H9 (cell line): ENCODE results near the gene ARMC12. TPM values are rescaled to one million over a fixed set of nuclear protein-coding genes. Genes with fewer than 3 reads are reported as not detected.

Experiments used
- DNase-seq: peaks from one replicate; pipeline ENCODE4 v3.0.0-alpha.2; 2017
- H2AFZ ChIP-seq: one replicate; pipeline ENCODE4 v1.6.1; 2013; ENCODE audit warnings: mild to moderate bottlenecking, low read length, control low read depth, moderate library complexity
- H2AK5ac ChIP-seq: 2 replicates; pipeline ENCODE4 v1.6.1; 2013; ENCODE audit warnings: low read length, control low read depth, mixed read lengths; ENCODE audit not compliant: insufficient read length
- H2BK120ac ChIP-seq: one replicate; pipeline ENCODE4 v1.6.1; 2013; ENCODE audit warnings: low read depth, mild to moderate bottlenecking, low read length, control low read depth, inconsistent platforms; ENCODE audit not compliant: poor library complexity, severe bottlenecking
- H2BK12ac ChIP-seq: 2 replicates; pipeline ENCODE4 v1.6.1; 2013; ENCODE audit warnings: low read length, control low read depth, mixed read lengths, low read depth; ENCODE audit not compliant: insufficient read length
- H2BK15ac ChIP-seq: 2 replicates; pipeline ENCODE4 v1.6.1; 2013; ENCODE audit warnings: low read depth, low read length, control low read depth
- H2BK20ac ChIP-seq: one replicate; pipeline ENCODE4 v1.6.1; 2013; ENCODE audit warnings: low read depth, mild to moderate bottlenecking, low read length, control low read depth, inconsistent platforms; ENCODE audit not compliant: poor library complexity, severe bottlenecking
- H2BK5ac ChIP-seq: 2 replicates; pipeline ENCODE4 v1.6.1; 2013; ENCODE audit warnings: low read length, control low read depth, mixed read lengths; ENCODE audit not compliant: insufficient read length
- H3K14ac ChIP-seq: 2 replicates; pipeline ENCODE4 v1.6.1; 2013; ENCODE audit warnings: low read length, control low read depth; ENCODE audit not compliant: insufficient read depth
- H3K18ac ChIP-seq: 2 replicates; pipeline ENCODE4 v1.6.1; 2013; ENCODE audit warnings: low read depth, mild to moderate bottlenecking, mixed read lengths, low read length, control low read depth; ENCODE audit not compliant: insufficient read length
- H3K23ac ChIP-seq: 2 replicates; pipeline ENCODE4 v1.6.1; 2013; ENCODE audit warnings: low read length, control low read depth, mixed read lengths, low read depth; ENCODE audit not compliant: insufficient read length
- H3K23me2 ChIP-seq: 2 replicates; pipeline ENCODE4 v1.6.1; 2013; ENCODE audit warnings: low read depth, mild to moderate bottlenecking, mixed read lengths, low read length, control low read depth; ENCODE audit not compliant: insufficient read length, poor library complexity, severe bottlenecking
- H3K27ac ChIP-seq: 2 replicates; pipeline ENCODE4 v1.5.1; 2013; ENCODE audit warnings: low read length, control low read depth, mixed read lengths, low read depth; ENCODE audit not compliant: insufficient read length
- H3K27me3 ChIP-seq: 2 replicates; pipeline ENCODE4 v1.6.1; 2013; ENCODE audit warnings: low read length, control low read depth, inconsistent platforms; ENCODE audit not compliant: insufficient read depth
- H3K4ac ChIP-seq: 2 replicates; pipeline ENCODE4 v1.6.1; 2013; ENCODE audit warnings: low read depth, mild to moderate bottlenecking, control low read depth, inconsistent platforms, low read length, moderate library complexity
- H3K4me1 ChIP-seq: 2 replicates; pipeline ENCODE4 v1.6.1; 2013; ENCODE audit warnings: low read length, control low read depth, inconsistent platforms; ENCODE audit not compliant: insufficient read depth
- H3K4me2 ChIP-seq: 2 replicates; pipeline ENCODE4 v1.6.1; 2013; ENCODE audit warnings: low read length, control low read depth, mixed read lengths; ENCODE audit not compliant: insufficient read length, insufficient read depth
- H3K56ac ChIP-seq: 2 replicates; pipeline ENCODE4 v1.6.1; 2013; ENCODE audit warnings: low read depth, mild to moderate bottlenecking, mixed read lengths, low read length, control low read depth; ENCODE audit not compliant: insufficient read length
- H3K79me1 ChIP-seq: 2 replicates; pipeline ENCODE4 v1.6.1; 2013; ENCODE audit warnings: low read depth, mild to moderate bottlenecking, moderate library complexity, low read length, control low read depth, inconsistent platforms; ENCODE audit not compliant: insufficient read depth, poor library complexity, severe bottlenecking
- H3K79me2 ChIP-seq: 2 replicates; pipeline ENCODE4 v1.6.1; 2013; ENCODE audit warnings: low read length, control low read depth, inconsistent platforms; ENCODE audit not compliant: insufficient read depth
- H3K9ac ChIP-seq: 2 replicates; pipeline ENCODE4 v1.6.1; 2013; ENCODE audit warnings: low read length, control low read depth, mixed read lengths; ENCODE audit not compliant: insufficient read length; ENCODE audit errors: extremely low read depth
- H3K9me3 ChIP-seq: one replicate; pipeline ENCODE4 v1.6.1; 2013; ENCODE audit warnings: low read depth, low read length, inconsistent platforms; ENCODE audit not compliant: control insufficient read depth
- H3T11ph ChIP-seq: one replicate; pipeline ENCODE4 v1.6.1; 2013; ENCODE audit warnings: mild to moderate bottlenecking, low read length, control low read depth, inconsistent platforms
- H4K20me1 ChIP-seq: one replicate; pipeline ENCODE4 v1.6.1; 2013; ENCODE audit not compliant: control insufficient read depth, insufficient read length, insufficient read depth
- H4K5ac ChIP-seq: 2 replicates; pipeline ENCODE4 v1.6.1; 2013; ENCODE audit warnings: low read depth, mild to moderate bottlenecking, mixed read lengths, low read length, control low read depth; ENCODE audit not compliant: insufficient read length
- H4K8ac ChIP-seq: replicated peaks from 2 replicates; pipeline ENCODE4 v1.6.1; 2013; ENCODE audit warnings: low read length, control low read depth, mixed read lengths, low read depth; ENCODE audit not compliant: insufficient read length
- H4K91ac ChIP-seq: 2 replicates; pipeline ENCODE4 v1.6.1; 2013; ENCODE audit warnings: low read depth, mild to moderate bottlenecking, moderate library complexity, mixed read lengths, low read length, control low read depth; ENCODE audit not compliant: insufficient read length
- H3K27ac Mint-ChIP-seq, 3 experiments: 2 replicates in 2 of 3; 3 replicates in 1 of 3; pipeline ENCODE4 v1.8.0; 2020 to 2021; ENCODE audit warnings: mixed read lengths in 3 of 3, mild to moderate bottlenecking in 1 of 3, moderate library complexity in 1 of 3
- H3K27me3 Mint-ChIP-seq: 2 replicates; pipeline ENCODE4 v1.8.0; 2021; ENCODE audit warnings: low read depth, mild to moderate bottlenecking, moderate library complexity, mixed read lengths
- H3K36me3 Mint-ChIP-seq, 3 experiments: 2 replicates in 2 of 3; 3 replicates in 1 of 3; pipeline ENCODE4 v1.8.0; 2020 to 2021; ENCODE audit warnings: low read depth in 3 of 3, mixed read lengths in 3 of 3; ENCODE audit not compliant: insufficient read depth in 1 of 3
- H3K4me1 Mint-ChIP-seq, 2 experiments: 2 replicates each; pipeline ENCODE4 v1.8.0; 2020; ENCODE audit warnings: mixed read lengths in 2 of 2
- H3K4me3 Mint-ChIP-seq, 2 experiments: 2 replicates in 1 of 2; 3 replicates in 1 of 2; pipeline ENCODE4 v1.8.0; 2020 to 2021; ENCODE audit warnings: mild to moderate bottlenecking in 2 of 2, mixed read lengths in 2 of 2, moderate library complexity in 1 of 2
- H3K9me3 Mint-ChIP-seq, 2 experiments: 2 replicates in 1 of 2; 3 replicates in 1 of 2; pipeline ENCODE4 v1.8.0; 2020; ENCODE audit warnings: mild to moderate bottlenecking in 2 of 2, mixed read lengths in 2 of 2, moderate library complexity in 1 of 2
- WGBS: extraction: QIAGEN DNeasy Blood & Tissue Kit; methylation state at CpG from one replicate; pipeline ENCODE4 v1.1.7; 2013; ENCODE audit warnings: missing lambda C conversion rate, low lambda C conversion rate, mixed read lengths; ENCODE audit not compliant: insufficient read length; ENCODE audit errors: extremely low coverage; 5-methylcytosine and 5-hydroxymethylcytosine counted together
- total RNA-seq: library from RNA; stranded (reverse); gene quantifications from 2 replicates; pipeline ENCODE4 v1.2.1, GENCODE V29; 2021
- TF ChIP-seq, protein P1 (sequence below): fragments of 200-600 bp; sonication (generic); conservative IDR thresholded peaks from 3 replicates; pipeline ENCODE4 v1.8.0; 2021; ENCODE audit warnings: antibody characterized with exemption, mild to moderate bottlenecking

Gene ARMC12
- total RNA-seq, 1 experiment from 2014 or later = 1.7 TPM

DNA sequence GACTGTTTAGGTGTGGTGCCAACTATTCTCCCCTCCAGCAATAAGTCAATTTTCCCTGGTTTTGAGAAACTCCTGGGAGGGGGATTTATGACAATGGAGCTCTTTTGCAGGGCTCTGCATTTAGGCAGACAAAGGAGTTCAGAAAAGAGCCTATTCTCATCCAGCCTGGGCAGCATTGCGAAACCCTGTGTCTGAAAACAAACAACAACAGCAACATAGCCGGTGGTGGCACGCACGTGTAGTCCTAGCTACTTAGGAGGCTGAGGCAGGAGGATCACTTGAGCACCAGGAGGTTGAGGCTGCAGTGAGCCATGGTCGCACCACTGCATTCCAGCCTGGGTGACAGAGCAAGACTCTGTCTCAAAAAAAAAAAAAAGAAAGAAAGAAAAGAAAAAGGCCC lies 53.9 kb downstream of the ARMC12 start:
- peaks cover 7 to 8% of the 10 kb centered on the region in 2 experiments for H3K4me1 Mint-ChIP-seq
- H3K27me3 Mint-ChIP-seq = peaks cover 8% of the 10 kb centered on the region
- Histone ChIP-seq H3K56ac (no peak overlapping the region), H2AFZ (no peak overlapping the region), H3K4me1 (no peaks in the 10 kb centered on the region), H3K23me2 (no peaks in the 10 kb centered on the region), H3K9me3 (no peaks in the 10 kb centered on the region), H2BK12ac (no peak overlapping the region), H3K79me2 (no peaks in the 10 kb centered on the region), H2BK5ac (no peak overlapping the region), H3K9ac (no peak overlapping the region), H2BK20ac (no peak overlapping the region), H4K20me1 (no peaks in the 10 kb centered on the region), H3K27ac (no peak overlapping the region), H4K5ac (no peak overlapping the region), H2AK5ac (no peak overlapping the region), H3T11ph (no peak overlapping the region), H3K23ac (no peak overlapping the region), H2BK120ac (no peak overlapping the region), H3K79me1 (no peaks in the 10 kb centered on the region), H4K8ac (no peak overlapping the region), H3K4ac (no peak overlapping the region), H3K4me2 (no peak overlapping the region), H2BK15ac (no peak overlapping the region), H3K14ac (no peak overlapping the region), H3K18ac (no peak overlapping the region), H4K91ac (no peak overlapping the region), H3K27me3 (no peaks in the 10 kb centered on the region)
- H3K27ac Mint-ChIP-seq = no peak overlapping the region
- no peak for DNase-seq
- no peaks in the 10 kb centered on the region for H3K36me3 Mint-ChIP-seq
- H3K9me3 Mint-ChIP-seq = no peaks in the 10 kb centered on the region
- no CpG with 5 or more reads among the region's 5 CpGs for WGBS
- TF ChIP-seq, protein P1, sequence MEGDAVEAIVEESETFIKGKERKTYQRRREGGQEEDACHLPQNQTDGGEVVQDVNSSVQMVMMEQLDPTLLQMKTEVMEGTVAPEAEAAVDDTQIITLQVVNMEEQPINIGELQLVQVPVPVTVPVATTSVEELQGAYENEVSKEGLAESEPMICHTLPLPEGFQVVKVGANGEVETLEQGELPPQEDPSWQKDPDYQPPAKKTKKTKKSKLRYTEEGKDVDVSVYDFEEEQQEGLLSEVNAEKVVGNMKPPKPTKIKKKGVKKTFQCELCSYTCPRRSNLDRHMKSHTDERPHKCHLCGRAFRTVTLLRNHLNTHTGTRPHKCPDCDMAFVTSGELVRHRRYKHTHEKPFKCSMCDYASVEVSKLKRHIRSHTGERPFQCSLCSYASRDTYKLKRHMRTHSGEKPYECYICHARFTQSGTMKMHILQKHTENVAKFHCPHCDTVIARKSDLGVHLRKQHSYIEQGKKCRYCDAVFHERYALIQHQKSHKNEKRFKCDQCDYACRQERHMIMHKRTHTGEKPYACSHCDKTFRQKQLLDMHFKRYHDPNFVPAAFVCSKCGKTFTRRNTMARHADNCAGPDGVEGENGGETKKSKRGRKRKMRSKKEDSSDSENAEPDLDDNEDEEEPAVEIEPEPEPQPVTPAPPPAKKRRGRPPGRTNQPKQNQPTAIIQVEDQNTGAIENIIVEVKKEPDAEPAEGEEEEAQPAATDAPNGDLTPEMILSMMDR = no peak
- no peak overlapping the region for H3K4me3 Mint-ChIP-seq
